K562 (cell line): Measurements from ENCODE around the gene PITPNM1.

ENCODE experiments used
- CEBPB ChIP-seq: fragments of 450-650 bp; IDR thresholded peaks from 2 replicates; pipeline ENCODE4 v1.6.1; 2016; ENCODE audit warnings: missing genetic modification characterization, missing compliant biosample characterization
- ERF ChIP-seq: fragments of 450-650 bp; formaldehyde crosslinking; IDR thresholded peaks from 2 replicates; pipeline ENCODE4 v1.4.0; 2020; ENCODE audit warnings: mild to moderate bottlenecking, mixed read lengths
- HMBOX1 ChIP-seq: sonication (generic); IDR thresholded peaks from 2 replicates; pipeline ENCODE4 v1.6.1; 2016
- MAX ChIP-seq: sonication (generic); formaldehyde crosslinking; IDR thresholded peaks from 2 replicates; pipeline ENCODE4 v1.9.0; 2022; ENCODE audit warnings: mild to moderate bottlenecking, missing genetic modification reagents
- PML ChIP-seq: IDR thresholded peaks from 2 replicates; pipeline ENCODE4 v1.6.1; 2012; ENCODE audit warnings: low read length, inconsistent platforms
- POLR2A ChIP-seq: fragments of 450-650 bp; conservative IDR thresholded peaks from 2 replicates; pipeline ENCODE4 v1.6.1; 2016
- TFE3 ChIP-seq: fragments of 450-650 bp; formaldehyde crosslinking; IDR thresholded peaks from 2 replicates; pipeline ENCODE4 v1.4.0; 2020; ENCODE audit warnings: mild to moderate bottlenecking, mixed read lengths
- ZFP36 ChIP-seq: fragments of 150-350 bp; IDR thresholded peaks from 2 replicates; pipeline ENCODE4 v1.6.1; 2018; ENCODE audit warnings: low read length, low read depth; ENCODE audit not compliant: partially characterized antibody
- ZNF184 ChIP-seq: sonication (generic); formaldehyde crosslinking; IDR thresholded peaks from 2 replicates; pipeline ENCODE4 v1.5.0; 2020; ENCODE audit warnings: missing genetic modification reagents
- ZNF717 ChIP-seq: fragments of 250-450 bp; sonication (Bioruptor Pico); IDR thresholded peaks from 2 replicates; pipeline ENCODE4 v1.5.0; 2021
- TF ChIP-seq, protein P1 (sequence below), 3 experiments: IDR thresholded peaks in 2 of 3; conservative IDR thresholded peaks in 1 of 3; 2 replicates each; pipeline ENCODE4 v1.5.1; 2011 to 2012; ENCODE audit warnings: low read length in 3 of 3, mild to moderate bottlenecking in 3 of 3, control low read depth in 2 of 3, improper control_type of control experiment in 1 of 3, inconsistent platforms in 1 of 3, low read depth in 1 of 3, mixed read lengths in 1 of 3, moderate library complexity in 1 of 3; ENCODE audit not compliant: insufficient read depth in 2 of 3

DNA sequence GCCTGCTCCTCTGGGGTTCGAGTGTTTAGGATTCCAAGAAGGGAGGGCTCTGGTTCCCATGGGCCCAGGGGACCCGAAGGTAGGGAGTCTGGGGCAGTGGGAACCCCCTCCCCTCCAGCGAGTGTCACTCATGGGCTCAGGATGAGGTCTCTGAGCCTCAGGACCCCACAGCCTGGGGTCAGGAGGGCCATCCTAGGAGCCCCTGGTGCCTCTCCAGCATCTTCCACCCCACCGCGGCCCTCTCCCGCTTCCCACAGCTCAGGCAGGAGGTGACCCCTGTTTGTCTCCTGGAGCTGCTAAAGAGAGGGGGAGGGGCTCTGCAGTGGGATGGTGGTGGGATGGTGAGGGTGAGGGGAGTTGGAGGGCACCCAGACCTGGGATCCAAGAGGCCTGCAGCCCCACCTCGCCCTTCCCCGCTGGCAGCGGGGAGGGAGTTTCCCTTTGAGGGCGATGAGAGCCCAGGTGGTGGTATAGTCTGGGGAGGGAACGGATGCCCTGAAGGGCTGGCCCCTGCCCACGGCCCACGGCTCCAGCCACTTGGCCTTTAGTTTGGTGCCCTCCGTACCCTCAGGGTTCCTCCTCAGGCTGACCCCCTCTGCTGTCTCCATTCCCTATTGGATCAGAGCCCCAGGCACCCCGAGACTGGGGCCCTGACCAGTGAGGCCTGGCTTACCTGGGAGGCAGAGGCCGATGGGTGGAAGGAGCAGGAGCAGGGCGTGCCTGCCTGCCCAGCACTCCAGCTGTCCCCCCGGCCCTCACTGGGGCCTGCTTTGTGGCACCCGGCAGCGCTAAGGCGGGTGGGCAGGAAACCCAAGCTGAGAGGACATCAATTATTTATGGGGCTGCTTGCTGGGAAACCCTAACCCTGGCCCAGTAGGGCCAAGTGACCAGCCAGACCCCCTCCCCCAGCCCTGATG, 51.1 kb downstream of the PITPNM1 start:
- no peak for TF ChIP-seq PML
- TF ChIP-seq ZNF184 (CRISPR knock-in tag) = no peak
- TF ChIP-seq HMBOX1 = no peak
- TF ChIP-seq, protein P1, sequence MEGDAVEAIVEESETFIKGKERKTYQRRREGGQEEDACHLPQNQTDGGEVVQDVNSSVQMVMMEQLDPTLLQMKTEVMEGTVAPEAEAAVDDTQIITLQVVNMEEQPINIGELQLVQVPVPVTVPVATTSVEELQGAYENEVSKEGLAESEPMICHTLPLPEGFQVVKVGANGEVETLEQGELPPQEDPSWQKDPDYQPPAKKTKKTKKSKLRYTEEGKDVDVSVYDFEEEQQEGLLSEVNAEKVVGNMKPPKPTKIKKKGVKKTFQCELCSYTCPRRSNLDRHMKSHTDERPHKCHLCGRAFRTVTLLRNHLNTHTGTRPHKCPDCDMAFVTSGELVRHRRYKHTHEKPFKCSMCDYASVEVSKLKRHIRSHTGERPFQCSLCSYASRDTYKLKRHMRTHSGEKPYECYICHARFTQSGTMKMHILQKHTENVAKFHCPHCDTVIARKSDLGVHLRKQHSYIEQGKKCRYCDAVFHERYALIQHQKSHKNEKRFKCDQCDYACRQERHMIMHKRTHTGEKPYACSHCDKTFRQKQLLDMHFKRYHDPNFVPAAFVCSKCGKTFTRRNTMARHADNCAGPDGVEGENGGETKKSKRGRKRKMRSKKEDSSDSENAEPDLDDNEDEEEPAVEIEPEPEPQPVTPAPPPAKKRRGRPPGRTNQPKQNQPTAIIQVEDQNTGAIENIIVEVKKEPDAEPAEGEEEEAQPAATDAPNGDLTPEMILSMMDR (IDR thresholded peaks at IDR 0.05 in 2 of 3, conservative IDR thresholded peaks at IDR 0.05 in 1 of 3; ENCODE audit: insufficient read depth in 2 of 3, low read depth in 1 of 3, low read length in 3 of 3) = no peak
- TF ChIP-seq ZFP36 = no peak
- TF ChIP-seq MAX (CRISPR knock-in tag) = no peak
- TF ChIP-seq ZNF717 (CRISPR knock-in tag) = no peak
- no peak for TF ChIP-seq CEBPB (tag)
- no peak for TF ChIP-seq ERF (CRISPR knock-in tag)
- no peak for TF ChIP-seq POLR2A
- no peak for TF ChIP-seq TFE3 (CRISPR knock-in tag)
